BE2C (cell line): ENCODE results near the gene BAIAP2L2.

Experiments
- DNase-seq: peaks from one replicate; pipeline ENCODE4 v3.0.0-alpha.2; 2020
- H3K27me3 ChIP-seq: fragments of 250-450 bp; sonication (Bioruptor Pico); 2 replicates; pipeline ENCODE4 v1.5.1; 2020; ENCODE audit warnings: mild to moderate bottlenecking
- H3K36me3 ChIP-seq: fragments of 250-450 bp; sonication (Bioruptor Pico); 2 replicates; pipeline ENCODE4 v1.5.1; 2020; ENCODE audit warnings: mild to moderate bottlenecking
- H3K4me1 ChIP-seq: fragments of 250-450 bp; sonication (Bioruptor Pico); 2 replicates; pipeline ENCODE4 v1.5.1; 2020
- H3K4me3 ChIP-seq: 2 replicates; pipeline ENCODE4 v1.5.1; 2011; ENCODE audit warnings: low read depth, low read length
- H3K9me3 ChIP-seq: fragments of 250-450 bp; sonication (Bioruptor Pico); 2 replicates; pipeline ENCODE4 v1.5.1; 2020
- CTCF ChIP-seq: IDR thresholded peaks from 2 replicates; pipeline ENCODE4 v1.5.1; 2012; ENCODE audit warnings: mild to moderate bottlenecking, low read depth, low read length

BAIAP2L2 gene

GRCh38 chr22:38088629-38089473 lies 21.6 kb downstream of the BAIAP2L2 start:
- H3K27me3 ChIP-seq = peaks cover 7% of the 10 kb centered on the region

DNA sequence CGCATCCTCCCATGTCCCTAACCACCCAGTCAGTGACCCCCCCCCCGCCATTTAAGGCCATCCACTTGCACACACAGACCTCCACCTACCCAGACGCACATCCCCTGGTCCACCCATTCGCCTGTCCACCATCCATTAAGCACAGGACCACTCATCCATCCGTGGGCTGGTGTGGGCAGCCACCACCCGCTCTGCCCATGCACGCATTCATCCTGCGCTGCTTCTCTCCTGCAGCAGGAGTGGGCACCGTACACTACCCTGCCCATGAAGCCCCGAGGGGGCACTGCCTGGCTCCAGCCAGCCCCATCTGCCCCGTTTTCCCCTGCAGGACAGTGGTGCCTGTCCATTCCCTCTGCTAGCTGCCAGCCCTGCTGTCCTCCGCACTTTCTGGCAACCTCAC lies 22.6 kb downstream of the BAIAP2L2 start:
- no peaks in the 10 kb centered on the region for H3K4me1 ChIP-seq
- H3K4me3 ChIP-seq = no peak overlapping the region
- TF ChIP-seq CTCF = no peak
- no peak for DNase-seq
- no peaks in the 10 kb centered on the region for H3K9me3 ChIP-seq
- no peaks in the 10 kb centered on the region for H3K36me3 ChIP-seq
- peaks cover 7% of the 10 kb centered on the region for H3K27me3 ChIP-seq

More at GRCh38 chr22:38088629-38089473, 21.6 kb downstream of the BAIAP2L2 start:
- H3K9me3 ChIP-seq = no peaks in the 10 kb centered on the region
- TF ChIP-seq CTCF = no peak
- no peaks in the 10 kb centered on the region for H3K36me3 ChIP-seq
- H3K4me1 ChIP-seq = no peaks in the 10 kb centered on the region
- DNase-seq = no peak
- H3K4me3 ChIP-seq = no peak overlapping the region

DNA sequence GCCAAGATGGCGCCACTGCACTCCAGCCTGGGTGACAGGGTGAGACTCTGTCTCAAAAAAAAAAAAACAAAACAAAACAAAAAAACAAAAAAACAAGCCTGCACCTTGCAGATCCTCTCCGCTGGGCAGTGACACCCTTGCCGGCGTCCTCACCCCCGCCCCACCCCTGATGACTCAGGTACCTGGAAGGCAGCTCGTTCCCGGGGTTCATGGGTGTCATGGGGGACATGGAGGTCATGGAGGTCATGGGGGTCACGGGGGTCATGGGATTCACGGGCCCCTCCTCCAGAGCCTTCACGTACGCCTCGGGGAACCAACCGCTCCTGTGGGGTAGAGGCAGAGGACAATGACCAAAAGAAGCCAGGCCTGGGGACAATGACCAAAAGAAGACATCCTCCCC lies 23.5 kb downstream of the BAIAP2L2 start:
- H3K9me3 ChIP-seq = no peaks in the 10 kb centered on the region
- H3K27me3 ChIP-seq = peaks cover 8% of the 10 kb centered on the region
- no peaks in the 10 kb centered on the region for H3K4me1 ChIP-seq
- no peak for TF ChIP-seq CTCF
- H3K4me3 ChIP-seq = no peak overlapping the region
- H3K36me3 ChIP-seq = no peaks in the 10 kb centered on the region
- DNase-seq = no peak

- H3K36me3 ChIP-seq = no peaks in the 10 kb centered on the region
- no peak overlapping the region for H3K4me3 ChIP-seq
- no peak for DNase-seq
- H3K27me3 ChIP-seq = peaks cover 15% of the 10 kb centered on the region
- H3K9me3 ChIP-seq = no peaks in the 10 kb centered on the region
- no peaks in the 10 kb centered on the region for H3K4me1 ChIP-seq
- no peak for TF ChIP-seq CTCF
These were observed 24.3 kb downstream of the BAIAP2L2 start for GRCh38 chr22:38086001-38086845.

- Histone ChIP-seq H3K9me3 (no peaks in the 10 kb centered on the region), H3K4me3 (no peak overlapping the region), H3K4me1 (no peaks in the 10 kb centered on the region), H3K36me3 (no peaks in the 10 kb centered on the region), H3K27me3 (peaks cover 20% of the 10 kb centered on the region)
- TF ChIP-seq CTCF = no peak
- DNase-seq = no peak
These were observed 25.0 kb downstream of the BAIAP2L2 start for GRCh38 chr22:38085501-38085900.
